MM.1S (cell line): ENCODE results near the gene RBFOX1.

Source experiments
- DNase-seq: peaks from one replicate; pipeline ENCODE4 v3.0.0-alpha.2; 2015
- H2AFZ ChIP-seq: fragments of 300-600 bp; sonication (generic); 2 replicates; pipeline ENCODE4 v1.6.0; 2016; ENCODE audit warnings: antibody characterized with exemption, low read length
- H3F3A ChIP-seq: fragments of 300-600 bp; sonication (generic); 2 replicates; pipeline ENCODE4 v1.6.1; 2016; ENCODE audit warnings: mild to moderate bottlenecking, antibody characterized with exemption, low read length, moderate library complexity, mixed read lengths; ENCODE audit not compliant: insufficient read depth
- H3K27ac ChIP-seq: fragments of 300-600 bp; sonication (generic); 2 replicates; pipeline ENCODE4 v1.5.1; 2016; ENCODE audit warnings: mild to moderate bottlenecking, low read length
- H3K27me3 ChIP-seq: fragments of 300-600 bp; sonication (generic); replicated peaks from 2 replicates; pipeline ENCODE4 v1.6.0; 2016; ENCODE audit warnings: low read length; ENCODE audit not compliant: insufficient read depth
- H3K36me3 ChIP-seq: fragments of 300-600 bp; sonication (generic); replicated peaks from 2 replicates; pipeline ENCODE4 v1.6.1; 2016; ENCODE audit warnings: mild to moderate bottlenecking, low read length, mixed read lengths; ENCODE audit not compliant: insufficient read depth
- H3K4me1 ChIP-seq: fragments of 300-600 bp; sonication (generic); 2 replicates; pipeline ENCODE4 v1.6.1; 2016; ENCODE audit warnings: low read length, mixed read lengths
- H3K4me2 ChIP-seq: fragments of 300-600 bp; sonication (generic); 2 replicates; pipeline ENCODE4 v1.6.0; 2016; ENCODE audit warnings: low read depth, low read length
- H3K4me3 ChIP-seq: fragments of 300-600 bp; sonication (generic); 2 replicates; pipeline ENCODE4 v1.5.1; 2016; ENCODE audit warnings: low read length, mixed read lengths
- H3K79me2 ChIP-seq: fragments of 300-600 bp; sonication (generic); 2 replicates; pipeline ENCODE4 v1.6.1; 2016; ENCODE audit warnings: mixed run types, low read length, mixed read lengths
- H3K9ac ChIP-seq: fragments of 300-600 bp; sonication (generic); 2 replicates; pipeline ENCODE4 v1.6.1; 2016; ENCODE audit warnings: low read length, mixed read lengths
- H3K9me2 ChIP-seq: fragments of 300-600 bp; sonication (generic); replicated peaks from 2 replicates; pipeline ENCODE4 v1.6.1; 2016; ENCODE audit warnings: mild to moderate bottlenecking, low read length, mixed read lengths; ENCODE audit not compliant: insufficient read depth
- H3K9me3 ChIP-seq: fragments of 300-600 bp; sonication (generic); replicated peaks from 2 replicates; pipeline ENCODE4 v1.6.1; 2016; ENCODE audit warnings: mild to moderate bottlenecking, low read length, mixed read lengths; ENCODE audit not compliant: insufficient read depth
- H4K20me1 ChIP-seq: fragments of 300-600 bp; sonication (generic); 2 replicates; pipeline ENCODE4 v1.6.1; 2016; ENCODE audit warnings: mild to moderate bottlenecking, low read length, moderate library complexity, mixed read lengths; ENCODE audit not compliant: insufficient read depth
- EZH2 ChIP-seq: fragments of 300-600 bp; sonication (generic); optimal IDR thresholded peaks from 2 replicates; pipeline ENCODE3; 2017; ENCODE audit warnings: low read depth, mild to moderate bottlenecking, antibody characterized with exemption, low read length, mixed read lengths
- EZH2phosphoT487 ChIP-seq: fragments of 300-600 bp; sonication (generic); IDR thresholded peaks from 2 replicates; pipeline ENCODE4 v1.6.1; 2018; ENCODE audit warnings: antibody characterized with exemption, low read length
- TF ChIP-seq, protein P1 (sequence below): fragments of 300-600 bp; sonication (generic); IDR thresholded peaks from 2 replicates; pipeline ENCODE4 v1.5.1; 2016; ENCODE audit warnings: antibody characterized with exemption, low read length, mixed read lengths

RBFOX1 gene

GRCh38 chr16:7577588-7577987, 244.9 kb downstream of the RBFOX1 start:
- H3K36me3 ChIP-seq: no peaks in the 10 kb centered on the region
- H4K20me1 ChIP-seq: no peaks in the 10 kb centered on the region
- H3K9me3 ChIP-seq: no peaks in the 10 kb centered on the region
- H3K79me2 ChIP-seq: no peaks in the 10 kb centered on the region
- H3K9me2 ChIP-seq: no peaks in the 10 kb centered on the region
- TF ChIP-seq, protein P1, sequence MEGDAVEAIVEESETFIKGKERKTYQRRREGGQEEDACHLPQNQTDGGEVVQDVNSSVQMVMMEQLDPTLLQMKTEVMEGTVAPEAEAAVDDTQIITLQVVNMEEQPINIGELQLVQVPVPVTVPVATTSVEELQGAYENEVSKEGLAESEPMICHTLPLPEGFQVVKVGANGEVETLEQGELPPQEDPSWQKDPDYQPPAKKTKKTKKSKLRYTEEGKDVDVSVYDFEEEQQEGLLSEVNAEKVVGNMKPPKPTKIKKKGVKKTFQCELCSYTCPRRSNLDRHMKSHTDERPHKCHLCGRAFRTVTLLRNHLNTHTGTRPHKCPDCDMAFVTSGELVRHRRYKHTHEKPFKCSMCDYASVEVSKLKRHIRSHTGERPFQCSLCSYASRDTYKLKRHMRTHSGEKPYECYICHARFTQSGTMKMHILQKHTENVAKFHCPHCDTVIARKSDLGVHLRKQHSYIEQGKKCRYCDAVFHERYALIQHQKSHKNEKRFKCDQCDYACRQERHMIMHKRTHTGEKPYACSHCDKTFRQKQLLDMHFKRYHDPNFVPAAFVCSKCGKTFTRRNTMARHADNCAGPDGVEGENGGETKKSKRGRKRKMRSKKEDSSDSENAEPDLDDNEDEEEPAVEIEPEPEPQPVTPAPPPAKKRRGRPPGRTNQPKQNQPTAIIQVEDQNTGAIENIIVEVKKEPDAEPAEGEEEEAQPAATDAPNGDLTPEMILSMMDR: no peak
- TF ChIP-seq EZH2 (no peak), EZH2phosphoT487 (no peak)
- no peaks in the 10 kb centered on the region for H3F3A ChIP-seq
- no peak overlapping the region for H3K9ac ChIP-seq
- H3K4me3 ChIP-seq: no peak overlapping the region
- DNase-seq: no peak
- no peaks in the 10 kb centered on the region for H3K4me1 ChIP-seq
- H3K27me3 ChIP-seq: no peaks in the 10 kb centered on the region
- H2AFZ ChIP-seq: no peak overlapping the region
- H3K27ac ChIP-seq: no peak overlapping the region
- no peak overlapping the region for H3K4me2 ChIP-seq

- no peak overlapping the region for H2AFZ ChIP-seq
- DNase-seq: no peak
- no peak for TF ChIP-seq EZH2
- TF ChIP-seq EZH2phosphoT487: no peak
- TF ChIP-seq, protein P1: no peak
- H3K9me3 ChIP-seq: no peaks in the 10 kb centered on the region
- H3K27ac ChIP-seq: no peak overlapping the region
- H3K4me1 ChIP-seq: no peaks in the 10 kb centered on the region
- no peak overlapping the region for H3K9ac ChIP-seq
- no peaks in the 10 kb centered on the region for H3K27me3 ChIP-seq
- H4K20me1 ChIP-seq: no peaks in the 10 kb centered on the region
- H3K9me2 ChIP-seq: no peaks in the 10 kb centered on the region
- H3F3A ChIP-seq: no peaks in the 10 kb centered on the region
- H3K79me2 ChIP-seq: no peaks in the 10 kb centered on the region
- no peak overlapping the region for H3K4me3 ChIP-seq
- no peak overlapping the region for H3K4me2 ChIP-seq
- H3K36me3 ChIP-seq: no peaks in the 10 kb centered on the region
These were observed 246.8 kb downstream of the RBFOX1 start for GRCh38 chr16:7579454-7579853.

GRCh38 chr16:7581175-7581574, 248.5 kb downstream of the RBFOX1 start:
- H3K4me2 ChIP-seq: no peak overlapping the region
- no peak overlapping the region for H2AFZ ChIP-seq
- no peak for DNase-seq
- no peak overlapping the region for H3K9ac ChIP-seq
- H3K27me3 ChIP-seq: no peaks in the 10 kb centered on the region
- H3K4me1 ChIP-seq: no peaks in the 10 kb centered on the region
- no peaks in the 10 kb centered on the region for H3K9me3 ChIP-seq
- H3F3A ChIP-seq: no peaks in the 10 kb centered on the region
- no peak overlapping the region for H3K4me3 ChIP-seq
- H3K27ac ChIP-seq: no peak overlapping the region
- H4K20me1 ChIP-seq: no peaks in the 10 kb centered on the region
- TF ChIP-seq EZH2 (no peak), EZH2phosphoT487 (no peak)
- TF ChIP-seq, protein P1: no peak
- no peaks in the 10 kb centered on the region for H3K36me3 ChIP-seq
- no peaks in the 10 kb centered on the region for H3K9me2 ChIP-seq
- no peaks in the 10 kb centered on the region for H3K79me2 ChIP-seq

- H3K9me3 ChIP-seq: no peaks in the 10 kb centered on the region
- H3K9me2 ChIP-seq: no peaks in the 10 kb centered on the region
- H3K79me2 ChIP-seq: no peaks in the 10 kb centered on the region
- TF ChIP-seq EZH2: no peak
- TF ChIP-seq EZH2phosphoT487: no peak
- TF ChIP-seq, protein P1: no peak
- no peak overlapping the region for H3K4me2 ChIP-seq
- no peak for DNase-seq
- H3K4me3 ChIP-seq: no peak overlapping the region
- H3K9ac ChIP-seq: no peak overlapping the region
- H3K27me3 ChIP-seq: no peaks in the 10 kb centered on the region
- no peaks in the 10 kb centered on the region for H4K20me1 ChIP-seq
- H3K4me1 ChIP-seq: no peaks in the 10 kb centered on the region
- H3K27ac ChIP-seq: no peak overlapping the region
- H2AFZ ChIP-seq: no peak overlapping the region
- no peaks in the 10 kb centered on the region for H3K36me3 ChIP-seq
- no peaks in the 10 kb centered on the region for H3F3A ChIP-seq
These were observed 250.8 kb downstream of the RBFOX1 start for GRCh38 chr16:7583396-7583795.
